Endothelial cell of umbilical vein (primary cell): ENCODE data around the gene EDC4. TPM values are rescaled to one million over a fixed set of nuclear protein-coding genes. Genes with fewer than 3 reads are reported as not detected.
"Not testable (repeated sequence)": the region's sequence is repeated elsewhere in the genome, so short reads cannot be mapped to it uniquely, and the experiment has no call there.

Experiments
- BruUV-seq: library from RNA; stranded (reverse); fragments of 400-500 nt; replicated peaks from 2 replicates; lab custom pipeline; 2021; lab: Mats Ljungman, UMichigan
- CTCF ChIA-PET: fragments of 300-600, 350-600 bp; sonication (Branson Sonifier 250); formaldehyde crosslinking; loops from one replicate; lab custom pipeline; 2021; ENCODE audit warnings: antibody characterized with exemption, inconsistent platforms; lab: Charles Lee
- POLR2A ChIA-PET: fragments of 300-600, 350-600 bp; sonication (Branson Sonifier 250); formaldehyde crosslinking; loops from one replicate; lab custom pipeline; 2021; ENCODE audit warnings: antibody characterized with exemption, inconsistent platforms; lab: Charles Lee
- DNase-seq: peaks from one replicate; pipeline ENCODE4 v3.0.0-alpha.2; 2011; ENCODE audit warnings: low read depth, low spot score
- FAIRE-seq: peaks from 2 replicates; lab custom pipeline; 2011; peaks lifted over from hg19 to GRCh38; lab: Jason Lieb, UNC
- H2AFZ ChIP-seq: 2 replicates; pipeline ENCODE4 v1.6.0; 2012; ENCODE audit warnings: low read depth, low read length, control low read depth, inconsistent platforms
- H3K27ac ChIP-seq: 2 replicates; pipeline ENCODE4 v1.5.1; 2011; ENCODE audit warnings: low read depth, mild to moderate bottlenecking, control low read depth, low read length, moderate library complexity; ENCODE audit not compliant: insufficient read depth
- H3K27me3 ChIP-seq, 2 experiments: 2 replicates each; pipeline versions ENCODE4 v1.6.0 to v1.6.1; 2011; ENCODE audit warnings: low read length in 2 of 2, mixed read lengths in 1 of 2; ENCODE audit not compliant: control insufficient read depth in 2 of 2, insufficient read depth in 2 of 2
- H3K36me3 ChIP-seq, 2 experiments: 2 replicates in 1 of 2; 3 replicates in 1 of 2; pipeline ENCODE4 v1.5.1; 2011; ENCODE audit warnings: low read length in 2 of 2, mild to moderate bottlenecking in 1 of 2, moderate library complexity in 1 of 2; ENCODE audit not compliant: control insufficient read depth in 2 of 2, insufficient read depth in 2 of 2; ENCODE audit errors: extremely low read depth in 1 of 2
- H3K4me1 ChIP-seq: 3 replicates; pipeline ENCODE4 v1.5.1; 2011; ENCODE audit warnings: mild to moderate bottlenecking, low read length; ENCODE audit not compliant: control insufficient read depth, insufficient read depth; ENCODE audit errors: extremely low read depth
- H3K4me2 ChIP-seq: 2 replicates; pipeline ENCODE4 v1.6.1; 2011; ENCODE audit warnings: low read length, control low read depth, mixed read lengths; ENCODE audit not compliant: insufficient read depth
- H3K4me3 ChIP-seq, 3 experiments: fragments of 200-600 bp in 1 of 3; sonication (generic), shearing (Covaris generic) in 1 of 3; replicated peaks in 1 of 3; 2 replicates each; pipeline ENCODE4 v1.5.1; 2011 to 2016; ENCODE audit warnings: control low read depth in 3 of 3, low read length in 3 of 3, mild to moderate bottlenecking in 2 of 3, inconsistent platforms in 1 of 3, low read depth in 1 of 3, moderate library complexity in 1 of 3; ENCODE audit not compliant: insufficient read depth in 1 of 3
- H3K79me2 ChIP-seq: 2 replicates; pipeline ENCODE4 v1.6.0; 2012; ENCODE audit warnings: low read length, inconsistent platforms; ENCODE audit not compliant: control insufficient read depth, insufficient read depth
- H3K9ac ChIP-seq: replicated peaks from 2 replicates; pipeline ENCODE3; 2011; ENCODE audit warnings: low read length, control low read depth; ENCODE audit not compliant: insufficient read depth; ENCODE audit errors: extremely low read depth
- H3K9me1 ChIP-seq: replicated peaks from 3 replicates; pipeline ENCODE4 v1.6.0; 2011; ENCODE audit warnings: mild to moderate bottlenecking, low read length; ENCODE audit not compliant: control insufficient read depth, insufficient read depth; ENCODE audit errors: extremely low read depth
- H3K9me3 ChIP-seq: replicated peaks from 2 replicates; pipeline ENCODE4 v1.5.1; 2012; ENCODE audit warnings: low read length, inconsistent platforms; ENCODE audit not compliant: control insufficient read depth, insufficient read depth
- H4K20me1 ChIP-seq: replicated peaks from 2 replicates; pipeline ENCODE3; 2011; ENCODE audit warnings: mild to moderate bottlenecking, low read length; ENCODE audit not compliant: control insufficient read depth, insufficient read depth; ENCODE audit errors: extremely low read depth
- GATA2 ChIP-seq: IDR thresholded peaks from 2 replicates; pipeline ENCODE4 v1.7.0; 2011; ENCODE audit warnings: low read depth, mild to moderate bottlenecking, moderate library complexity, mixed read lengths, low read length; ENCODE audit not compliant: insufficient read length, insufficient read depth
- dilution Hi-C: fragments of 300-500 bp; cut with MboI; formaldehyde crosslinking; loops from one replicate; pipeline ENCODE4 v1.15.0; 2019; ENCODE audit warnings: low sequenced_read_pairs; ENCODE audit not compliant: extremely low pct_ligation_motif_present
- intact Hi-C: fragments of 100-400 bp; cut with micrococcal nuclease; formaldehyde crosslinking; loops from one replicate; pipeline ENCODE4 v1.10.0; 2022
- polyA plus RNA-seq, 4 experiments: library from polyadenylated mRNA; depleted of rRNA in 3 of 4; stranded (reverse) in 3 of 4; unstranded in 1 of 4; fragments of >200 nt; gene quantifications; 2 replicates each; pipeline versions ENCODE4 v1.2.1 to v1.2.3, GENCODE V29; 2011 to 2012; ENCODE audit warnings: missing spikeins in 1 of 4
- total RNA-seq: library from RNA; stranded (reverse); gene quantifications from 2 replicates; pipeline ENCODE4 v1.2.3, GENCODE V29; 2021

EDC4 gene
- total and polyA plus RNA-seq, 2 donors (not counting 3 experiments of a cell fraction or from before 2014, with no cell fraction given) = 57.5 to 81.2 TPM

DNA sequence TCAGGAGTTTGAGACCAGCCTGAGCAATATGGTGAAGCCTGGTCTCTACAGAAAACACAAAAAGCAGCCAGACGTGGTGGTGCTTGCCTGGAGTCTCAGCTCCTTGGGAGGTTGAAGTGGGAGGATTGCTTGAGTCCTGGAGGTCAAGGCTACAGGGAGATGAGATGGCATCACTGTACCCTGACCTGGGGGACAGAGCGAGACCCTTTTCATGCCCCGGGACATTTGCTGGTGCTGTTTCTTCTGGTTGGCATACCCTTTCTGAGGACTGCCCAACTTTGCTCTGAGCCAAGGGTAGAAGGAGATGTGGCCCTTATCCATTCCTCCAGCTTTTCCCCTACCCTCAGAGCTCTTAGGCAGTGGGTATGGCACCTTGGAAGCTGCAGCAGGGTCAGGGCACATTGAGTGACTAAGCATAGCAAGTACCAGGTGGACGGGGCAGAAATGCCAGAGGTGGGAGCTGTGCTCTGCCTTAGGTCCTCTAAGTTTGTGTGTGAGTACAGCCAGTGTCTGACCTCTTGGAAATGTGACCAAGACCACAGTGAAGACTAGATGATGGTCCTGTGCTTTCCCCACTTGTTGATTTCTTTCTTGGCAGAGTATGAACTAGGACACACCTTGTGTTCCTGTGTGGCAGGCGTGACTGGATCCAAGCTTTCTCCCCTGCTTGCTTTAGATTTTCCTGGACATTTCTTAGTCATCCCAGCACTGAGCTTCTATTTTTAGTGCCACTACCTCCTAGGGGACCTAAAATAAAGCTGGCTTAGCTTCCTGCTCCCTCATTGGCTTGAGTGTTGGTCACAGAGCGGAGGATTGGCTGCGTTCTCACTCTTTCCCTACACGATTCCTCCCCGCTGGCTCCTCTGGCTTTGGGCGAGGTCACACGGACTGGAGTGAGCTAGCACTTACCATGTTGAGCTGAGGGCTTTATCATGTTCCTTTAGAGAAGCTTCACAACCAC, 9.9 kb upstream of the EDC4 start:
- Histone ChIP-seq H3K4me2 (no peak overlapping the region), H3K27me3 (no peaks in the 10 kb centered on the region), H3K4me3 (no peak overlapping the region), H3K36me3 (peaks cover 5 to 36% of the 10 kb centered on the region in 2 experiments), H2AFZ (no peak overlapping the region), H3K9me1 (no peaks in the 10 kb centered on the region), H3K27ac (no peak overlapping the region), H3K4me1 (no peaks in the 10 kb centered on the region), H3K9me3 (no peaks in the 10 kb centered on the region), H4K20me1 (peaks cover 2% of the 10 kb centered on the region), H3K9ac (no peak overlapping the region), H3K79me2 (peaks cover 70% of the 10 kb centered on the region)
- CTCF ChIA-PET = interaction anchor here (0.7 to 4.5 kb wide), 9 partner anchors 9 to 342 kb away, joined by 3 to 64 read pairs (median 3); partner anchors contain the start of genes CENPT and NUTF2
- intact Hi-C loops = no loop called here
- FAIRE-seq (no peak), DNase-seq (no peak)
- BruUV-seq = no TSS peak
- dilution Hi-C loops = no loop called here
- POLR2A ChIA-PET = no interaction called here
- TF ChIP-seq GATA2 = no peak

DNA sequence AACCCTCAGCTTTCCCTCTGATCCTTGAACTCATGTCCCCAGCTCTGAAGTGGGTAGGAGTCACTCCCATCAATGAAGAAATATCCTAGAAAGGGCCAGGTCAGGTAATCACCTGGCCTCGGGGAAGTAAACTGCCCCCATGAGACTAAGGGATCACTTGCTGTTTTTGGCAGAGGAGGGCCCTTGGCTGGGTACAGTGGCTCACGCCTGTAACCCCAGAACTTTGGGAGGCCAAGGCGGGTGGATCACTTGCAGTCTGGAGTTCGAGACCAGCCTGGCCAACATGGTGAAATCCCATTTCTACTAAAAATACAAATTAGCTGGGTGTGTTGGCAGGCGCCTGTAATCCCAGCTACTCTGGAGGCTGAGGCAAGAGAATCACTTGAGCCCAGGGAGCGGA, 8.8 kb upstream of the EDC4 start:
- H3K9ac ChIP-seq, dilution Hi-C loops, H3K9me1 ChIP-seq, H3K4me3 ChIP-seq, H3K27ac ChIP-seq, intact Hi-C loops, H3K27me3 ChIP-seq, DNase-seq, H3K4me1 ChIP-seq, POLR2A ChIA-PET, H3K9me3 ChIP-seq, BruUV-seq, H3K4me2 ChIP-seq, FAIRE-seq, H2AFZ ChIP-seq, H4K20me1 ChIP-seq: not testable (repeated sequence)
- CTCF ChIA-PET = interaction anchor here (0.7 to 4.5 kb wide), 4 partner anchors 7 to 191 kb away, joined by 3 to 64 read pairs (median 4); no protein-coding TSS in a partner anchor
- Histone ChIP-seq H3K79me2 (peaks cover 58% of the 10 kb centered on the region), H3K36me3 (peaks cover 13 to 41% of the 10 kb centered on the region in 2 experiments)
